Vagina (tissue), 2 donors: ENCODE measurements around the gene HAPLN2.

Source experiments
- POLR2A ChIP-seq, 2 donors: fragments of 450-650 bp; IDR thresholded peaks; one replicate each; pipeline ENCODE4 v1.6.1; 2017; ENCODE audit warnings: antibody characterized with exemption in 2 of 2, mild to moderate bottlenecking in 2 of 2, moderate library complexity in 2 of 2
- POLR2AphosphoS5 ChIP-seq, 2 donors: sonication (generic); formaldehyde crosslinking; IDR thresholded peaks; one replicate each; pipeline ENCODE4 v1.9.0; 2017; ENCODE audit warnings: antibody characterized with exemption in 2 of 2, mild to moderate bottlenecking in 2 of 2, low read depth in 1 of 2; ENCODE audit not compliant: insufficient read depth in 1 of 2
- TF ChIP-seq, protein P1 (sequence below), 3 experiments: fragments of 450-650 bp in 2 of 3; fragments of 200-600 bp in 1 of 3; sonication (generic) in 1 of 3; IDR thresholded peaks; one replicate each; pipeline ENCODE4 v1.5.1; 2017 to 2019; ENCODE audit warnings: antibody characterized with exemption in 3 of 3, mild to moderate bottlenecking in 2 of 3, moderate library complexity in 2 of 3

DNA sequence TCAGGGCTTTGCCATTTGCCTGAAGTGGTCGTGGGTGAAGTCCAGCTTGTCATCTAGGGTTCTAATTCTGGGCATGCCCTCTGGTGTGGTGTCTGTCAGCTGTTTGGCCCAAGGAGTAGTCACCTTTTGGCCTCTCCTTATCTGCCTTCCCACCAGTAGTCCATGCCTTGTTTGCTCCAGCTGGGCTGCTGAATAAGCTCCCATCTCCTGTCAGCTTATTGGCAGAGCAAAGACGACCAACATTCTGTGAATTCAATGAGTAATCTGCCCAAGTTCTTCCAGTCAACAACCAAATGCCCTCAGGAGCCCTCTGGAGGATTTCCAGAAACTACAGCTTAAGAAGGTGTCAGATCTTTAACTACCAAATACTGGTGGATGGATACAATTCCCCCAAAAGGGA lies 29.7 kb downstream of the HAPLN2 start:
- TF ChIP-seq, protein P1, sequence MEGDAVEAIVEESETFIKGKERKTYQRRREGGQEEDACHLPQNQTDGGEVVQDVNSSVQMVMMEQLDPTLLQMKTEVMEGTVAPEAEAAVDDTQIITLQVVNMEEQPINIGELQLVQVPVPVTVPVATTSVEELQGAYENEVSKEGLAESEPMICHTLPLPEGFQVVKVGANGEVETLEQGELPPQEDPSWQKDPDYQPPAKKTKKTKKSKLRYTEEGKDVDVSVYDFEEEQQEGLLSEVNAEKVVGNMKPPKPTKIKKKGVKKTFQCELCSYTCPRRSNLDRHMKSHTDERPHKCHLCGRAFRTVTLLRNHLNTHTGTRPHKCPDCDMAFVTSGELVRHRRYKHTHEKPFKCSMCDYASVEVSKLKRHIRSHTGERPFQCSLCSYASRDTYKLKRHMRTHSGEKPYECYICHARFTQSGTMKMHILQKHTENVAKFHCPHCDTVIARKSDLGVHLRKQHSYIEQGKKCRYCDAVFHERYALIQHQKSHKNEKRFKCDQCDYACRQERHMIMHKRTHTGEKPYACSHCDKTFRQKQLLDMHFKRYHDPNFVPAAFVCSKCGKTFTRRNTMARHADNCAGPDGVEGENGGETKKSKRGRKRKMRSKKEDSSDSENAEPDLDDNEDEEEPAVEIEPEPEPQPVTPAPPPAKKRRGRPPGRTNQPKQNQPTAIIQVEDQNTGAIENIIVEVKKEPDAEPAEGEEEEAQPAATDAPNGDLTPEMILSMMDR (IDR thresholded peaks at IDR 0.05), result no peak
- TF ChIP-seq POLR2A (IDR thresholded peaks at IDR 0.05) (no peak), POLR2AphosphoS5 (IDR thresholded peaks at IDR 0.05; ENCODE audit: insufficient read depth in 1 of 2, low read depth in 1 of 2) (no peak)
